Activated B cell treated with CpG ODN at 0.5 μM for 24 hours (primary cell): ENCODE data around the gene RNF13. TPM values are rescaled to one million over a fixed set of nuclear protein-coding genes. Genes with fewer than 3 reads are reported as not detected.

Experiments
- ATAC-seq: fragments of 200-7000 bp; cut with Tn5 transposase; one replicate; pipeline ENCODE4 v1.10.0; 2021; ENCODE audit warnings: low read depth, mild to moderate bottlenecking, moderate library complexity
- CTCF ChIA-PET: fragments of 350-600 bp; sonication (Branson Sonifier 250); formaldehyde crosslinking; loops from one replicate; lab custom pipeline; 2021; ENCODE audit warnings: antibody characterized with exemption; lab: Charles Lee
- POLR2A ChIA-PET: fragments of 350-600 bp; sonication (Branson Sonifier 250); formaldehyde crosslinking; loops from one replicate; lab custom pipeline; 2021; ENCODE audit warnings: antibody characterized with exemption; lab: Charles Lee
- DNase-seq: peaks from one replicate; pipeline ENCODE4 v3.0.0; 2022
- H3K27ac Mint-ChIP-seq: one replicate; pipeline ENCODE4 v1.8.0; 2020; ENCODE audit warnings: mixed read lengths
- H3K27me3 Mint-ChIP-seq: one replicate; pipeline ENCODE4 v1.8.0; 2021; ENCODE audit warnings: mixed read lengths
- H3K36me3 Mint-ChIP-seq: one replicate; pipeline ENCODE4 v1.8.0; 2021; ENCODE audit warnings: low read depth, mixed read lengths
- H3K4me1 Mint-ChIP-seq: one replicate; pipeline ENCODE4 v1.8.0; 2021; ENCODE audit warnings: mixed read lengths
- H3K4me3 Mint-ChIP-seq: one replicate; pipeline ENCODE4 v1.8.0; 2020; ENCODE audit warnings: mild to moderate bottlenecking, mixed read lengths
- H3K9me3 Mint-ChIP-seq: one replicate; pipeline ENCODE4 v1.8.0; 2020; ENCODE audit warnings: mixed read lengths
- CTCF ChIP-seq: fragments of 200-600 bp; IDR thresholded peaks from one replicate; pipeline ENCODE4 v1.8.0; 2022; ENCODE audit warnings: antibody characterized with exemption, mild to moderate bottlenecking
- intact Hi-C: fragments of 100-400 bp; cut with micrococcal nuclease; formaldehyde crosslinking; loops from one replicate; pipeline ENCODE4 v1.15.1; 2024
- total RNA-seq: library from RNA; stranded (reverse); gene quantifications from 2 replicates; pipeline ENCODE4 v1.2.3, GENCODE V29; 2022

Gene RNF13
- total RNA-seq, 1 donor from 2014 or later = 57.6 TPM

DNA sequence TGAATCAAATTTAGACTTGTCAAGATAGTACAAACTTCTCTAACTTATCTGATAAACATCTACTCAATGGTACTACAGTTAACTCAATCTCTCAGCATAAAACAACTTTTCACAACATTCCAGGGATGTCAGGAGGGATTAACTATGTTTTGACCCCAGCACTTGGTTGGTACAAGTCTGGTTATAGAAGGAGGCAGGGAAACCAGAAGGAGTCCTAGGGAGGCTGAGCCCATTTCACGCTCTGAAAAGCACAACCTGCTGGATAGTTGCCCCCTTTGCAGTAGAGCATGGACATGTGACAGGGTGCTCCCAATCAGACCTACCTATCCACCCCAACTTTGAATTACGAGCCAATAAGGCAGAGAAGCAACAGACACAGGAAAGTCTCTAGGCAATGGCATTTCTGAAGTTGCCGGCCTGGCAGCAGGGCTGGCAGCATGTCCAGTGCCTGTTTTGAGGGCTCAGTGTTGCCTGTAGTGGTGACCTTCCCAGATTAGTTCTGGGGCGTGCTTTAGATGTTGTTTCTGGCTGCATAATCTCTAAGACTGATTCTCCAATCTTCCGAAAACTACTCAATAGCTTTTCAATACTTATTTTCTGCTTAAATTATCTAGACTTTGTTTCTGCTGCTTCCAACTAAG lies 28.8 kb upstream of the RNF13 start:
- TF ChIP-seq CTCF = no peak
- H3K4me1 Mint-ChIP-seq = peaks cover 46% of the 10 kb centered on the region
- DNase-seq (no peak), ATAC-seq (no peak)
- intact Hi-C loops = loop anchor here (5.0 kb wide), 1 partner anchor 33 kb away; no protein-coding TSS in a partner anchor
- no peaks in the 10 kb centered on the region for H3K9me3 Mint-ChIP-seq
- ChIA-PET POLR2A (no interaction called here), CTCF (interaction anchor here (1.1 to 3.2 kb wide), 2 partner anchors 12 to 18 kb away, joined by 3 to 14 read pairs; no protein-coding TSS in a partner anchor)
- H3K27me3 Mint-ChIP-seq = no peaks in the 10 kb centered on the region
- no peak overlapping the region for H3K4me3 Mint-ChIP-seq
- peak overlapping the region; percentile 84 for H3K27ac Mint-ChIP-seq
- H3K36me3 Mint-ChIP-seq = no peaks in the 10 kb centered on the region

- CTCF ChIA-PET = no interaction called here
- no peak overlapping the region for H3K27ac Mint-ChIP-seq
- ATAC-seq (no peak), DNase-seq (no peak)
- H3K4me1 Mint-ChIP-seq = peaks cover 2% of the 10 kb centered on the region
- no peaks in the 10 kb centered on the region for H3K9me3 Mint-ChIP-seq
- intact Hi-C loops = no loop called here
- H3K4me3 Mint-ChIP-seq = no peak overlapping the region
- no peaks in the 10 kb centered on the region for H3K36me3 Mint-ChIP-seq
- POLR2A ChIA-PET = no interaction called here
- TF ChIP-seq CTCF = no peak
- peaks cover 16% of the 10 kb centered on the region for H3K27me3 Mint-ChIP-seq
These were observed 22.7 kb upstream of the RNF13 start for GRCh38 chr3:149790268-149790667.

DNA sequence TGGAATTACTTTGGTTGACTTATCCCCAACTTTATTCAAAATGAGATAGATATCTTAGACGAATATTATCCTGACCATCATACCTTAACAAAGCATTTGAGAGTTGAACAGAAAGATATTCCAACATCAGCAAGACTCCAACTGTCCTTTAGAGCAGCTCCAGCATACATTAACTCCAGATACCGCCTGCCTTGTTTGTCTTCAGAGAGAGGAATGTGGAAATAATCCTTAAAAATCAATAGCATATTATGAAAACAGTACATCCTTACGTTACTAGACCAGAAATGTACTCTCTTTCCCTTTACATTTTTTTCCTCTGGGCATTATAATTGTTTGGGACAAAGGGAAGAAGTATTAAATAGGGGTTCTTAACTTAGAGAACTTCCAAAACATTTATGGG lies 22.3 kb upstream of the RNF13 start:
- no peak for ATAC-seq
- no peak for TF ChIP-seq CTCF
- Mint-ChIP-seq H3K9me3 (no peaks in the 10 kb centered on the region), H3K4me1 (peaks cover 2% of the 10 kb centered on the region), H3K27ac (no peak overlapping the region), H3K4me3 (no peak overlapping the region), H3K36me3 (no peaks in the 10 kb centered on the region), H3K27me3 (peaks cover 16% of the 10 kb centered on the region)
- DNase-seq = no peak
- intact Hi-C loops = no loop called here
- POLR2A ChIA-PET = no interaction called here
- CTCF ChIA-PET = no interaction called here

GRCh38 chr3:149792452-149793270 lies 20.4 kb upstream of the RNF13 start, which contains the start of gene ANKUB1:
Gene ANKUB1 (minus strand): TSS chr3:149792554. CDS start chr3:149792366, 188 bp downstream.
- Mint-ChIP-seq H3K4me1 (no peaks in the 10 kb centered on the region), H3K36me3 (no peaks in the 10 kb centered on the region), H3K27ac (no peak within 1 kb of the TSS), H3K27me3 (peaks cover 16% of the 10 kb centered on the region), H3K4me3 (no peak within 1 kb of the TSS), H3K9me3 (no peaks in the 10 kb centered on the region)
- TF ChIP-seq CTCF = no peak
- no peak for DNase-seq
- POLR2A ChIA-PET = no interaction called here
- intact Hi-C loops = no loop called here
- CTCF ChIA-PET = interaction anchor here (0.6 kb wide), 1 partner anchor 16 kb away, joined by 3 read pairs; no protein-coding TSS in a partner anchor
- no peak for ATAC-seq

- CTCF ChIA-PET = no interaction called here
- peaks cover 10% of the 10 kb centered on the region for H3K27me3 Mint-ChIP-seq
- H3K9me3 Mint-ChIP-seq = peaks cover 4% of the 10 kb centered on the region
- ATAC-seq (no peak), DNase-seq (no peak)
- no peak overlapping the region for H3K27ac Mint-ChIP-seq
- no peak overlapping the region for H3K4me3 Mint-ChIP-seq
- H3K4me1 Mint-ChIP-seq = no peaks in the 10 kb centered on the region
- H3K36me3 Mint-ChIP-seq = no peaks in the 10 kb centered on the region
- intact Hi-C loops = no loop called here
- TF ChIP-seq CTCF = no peak
- POLR2A ChIA-PET = no interaction called here
These were observed 17.0 kb upstream of the RNF13 start for GRCh38 chr3:149796026-149796425.
